Measurements from ENCODE around the gene CLDN4.

DNA sequence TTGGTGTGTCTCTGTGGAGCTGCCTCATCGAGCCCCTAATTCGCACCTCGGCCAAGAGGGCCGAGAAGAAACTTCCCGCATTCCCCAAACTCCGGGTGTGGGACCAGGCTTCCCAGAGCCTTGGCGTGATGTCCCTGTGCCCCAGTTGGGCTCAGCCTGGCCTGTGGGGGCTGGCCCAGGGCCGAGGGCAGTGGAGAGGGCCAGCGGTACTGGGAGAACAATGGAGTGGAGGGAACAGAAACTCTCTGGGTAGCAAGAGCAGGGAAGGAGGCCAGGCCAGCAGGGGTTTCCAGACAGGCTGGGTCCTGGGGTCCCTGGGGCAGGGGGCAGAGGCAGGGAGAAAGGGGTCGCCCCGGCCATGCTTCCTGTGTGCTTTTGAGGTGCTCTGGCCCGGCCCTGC is 46.2 kb downstream of the CLDN4 start:
- TF ChIP-seq, protein P1, sequence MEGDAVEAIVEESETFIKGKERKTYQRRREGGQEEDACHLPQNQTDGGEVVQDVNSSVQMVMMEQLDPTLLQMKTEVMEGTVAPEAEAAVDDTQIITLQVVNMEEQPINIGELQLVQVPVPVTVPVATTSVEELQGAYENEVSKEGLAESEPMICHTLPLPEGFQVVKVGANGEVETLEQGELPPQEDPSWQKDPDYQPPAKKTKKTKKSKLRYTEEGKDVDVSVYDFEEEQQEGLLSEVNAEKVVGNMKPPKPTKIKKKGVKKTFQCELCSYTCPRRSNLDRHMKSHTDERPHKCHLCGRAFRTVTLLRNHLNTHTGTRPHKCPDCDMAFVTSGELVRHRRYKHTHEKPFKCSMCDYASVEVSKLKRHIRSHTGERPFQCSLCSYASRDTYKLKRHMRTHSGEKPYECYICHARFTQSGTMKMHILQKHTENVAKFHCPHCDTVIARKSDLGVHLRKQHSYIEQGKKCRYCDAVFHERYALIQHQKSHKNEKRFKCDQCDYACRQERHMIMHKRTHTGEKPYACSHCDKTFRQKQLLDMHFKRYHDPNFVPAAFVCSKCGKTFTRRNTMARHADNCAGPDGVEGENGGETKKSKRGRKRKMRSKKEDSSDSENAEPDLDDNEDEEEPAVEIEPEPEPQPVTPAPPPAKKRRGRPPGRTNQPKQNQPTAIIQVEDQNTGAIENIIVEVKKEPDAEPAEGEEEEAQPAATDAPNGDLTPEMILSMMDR (IDR thresholded peaks at IDR 0.05) = no peak
- no peak for TF ChIP-seq ZFX (IDR thresholded peaks at IDR 0.05; ENCODE audit: borderline replicate concordance)
